ENCODE measurements around the gene ZC3H13.

Gene ZC3H13

DNA sequence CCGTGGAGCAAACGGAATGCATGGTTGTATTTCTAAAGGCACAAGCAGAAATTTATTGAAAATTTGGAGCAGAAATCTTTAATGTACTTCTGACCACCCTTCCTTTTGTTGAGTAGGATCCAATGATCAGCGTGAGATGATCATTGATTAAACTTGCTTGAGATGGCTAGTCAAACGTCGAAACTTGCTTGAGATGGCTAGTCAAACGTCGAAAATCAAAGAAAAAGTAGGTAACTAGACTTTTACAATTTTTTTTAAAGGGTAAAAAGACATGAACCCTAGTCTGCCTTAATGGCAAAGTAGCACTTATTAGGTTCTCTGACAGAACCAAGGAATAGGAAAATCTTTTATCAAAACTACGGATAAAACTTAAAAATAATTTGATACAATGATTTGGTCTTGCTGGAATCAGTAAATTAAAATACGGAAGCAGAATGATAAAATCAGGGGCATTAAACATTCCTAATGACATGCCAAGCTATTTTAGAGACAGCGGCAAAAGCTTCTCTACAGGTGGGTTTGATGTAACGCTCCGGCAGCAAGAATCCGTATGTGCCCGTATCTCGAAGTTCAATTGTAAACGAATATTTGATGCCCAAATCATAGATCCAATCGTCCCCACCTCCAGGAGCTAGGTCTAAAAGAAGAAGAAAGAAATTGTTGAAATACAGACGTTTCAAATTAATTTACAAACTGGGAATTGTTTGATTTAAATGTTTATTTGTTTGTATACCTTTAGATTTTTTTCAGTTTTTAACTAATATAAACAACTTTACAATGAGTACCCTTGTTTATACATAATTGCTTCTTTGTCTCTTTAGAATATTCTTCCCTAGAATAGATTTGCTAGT lies 841 bp upstream of the ZC3H13 start:
- Histone ChIP-seq H3K27me3 (replicated peaks; ENCODE audit: insufficient read depth, low read length) (no peaks in the 10 kb centered on the region), H3K36me3 (replicated peaks; ENCODE audit: insufficient read depth, low read length) (no peaks in the 10 kb centered on the region), H3K4me3 (ENCODE audit: low read length) (peak overlapping the region; percentile 85), H4K20me1 (ENCODE audit: insufficient read depth, low read length) (no peaks in the 10 kb centered on the region), H3K9ac (ENCODE audit: low read length) (peak overlapping the region; percentile 79; the same call in 1 of the 2 replicates), H3K79me2 (ENCODE audit: low read length) (peaks cover 38% of the 10 kb centered on the region), H3F3A (ENCODE audit: insufficient read depth, low read length) (peaks cover 8% of the 10 kb centered on the region; the same call in 1 of the 2 replicates), H2AFZ (ENCODE audit: low read length) (peak overlapping the region; percentile 88), H3K9me2 (replicated peaks; ENCODE audit: insufficient read depth, low read length) (no peaks in the 10 kb centered on the region), H3K27ac (ENCODE audit: low read length) (no peak overlapping the region), H3K4me2 (ENCODE audit: low read depth, low read length) (peak overlapping the region; percentile 74), H3K9me3 (replicated peaks; ENCODE audit: insufficient read depth, low read length) (no peaks in the 10 kb centered on the region), H3K4me1 (ENCODE audit: low read length) (peaks cover 10% of the 10 kb centered on the region; the same call in 1 of the 2 replicates)
- TF ChIP-seq, protein P1, sequence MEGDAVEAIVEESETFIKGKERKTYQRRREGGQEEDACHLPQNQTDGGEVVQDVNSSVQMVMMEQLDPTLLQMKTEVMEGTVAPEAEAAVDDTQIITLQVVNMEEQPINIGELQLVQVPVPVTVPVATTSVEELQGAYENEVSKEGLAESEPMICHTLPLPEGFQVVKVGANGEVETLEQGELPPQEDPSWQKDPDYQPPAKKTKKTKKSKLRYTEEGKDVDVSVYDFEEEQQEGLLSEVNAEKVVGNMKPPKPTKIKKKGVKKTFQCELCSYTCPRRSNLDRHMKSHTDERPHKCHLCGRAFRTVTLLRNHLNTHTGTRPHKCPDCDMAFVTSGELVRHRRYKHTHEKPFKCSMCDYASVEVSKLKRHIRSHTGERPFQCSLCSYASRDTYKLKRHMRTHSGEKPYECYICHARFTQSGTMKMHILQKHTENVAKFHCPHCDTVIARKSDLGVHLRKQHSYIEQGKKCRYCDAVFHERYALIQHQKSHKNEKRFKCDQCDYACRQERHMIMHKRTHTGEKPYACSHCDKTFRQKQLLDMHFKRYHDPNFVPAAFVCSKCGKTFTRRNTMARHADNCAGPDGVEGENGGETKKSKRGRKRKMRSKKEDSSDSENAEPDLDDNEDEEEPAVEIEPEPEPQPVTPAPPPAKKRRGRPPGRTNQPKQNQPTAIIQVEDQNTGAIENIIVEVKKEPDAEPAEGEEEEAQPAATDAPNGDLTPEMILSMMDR (IDR thresholded peaks at IDR 0.05; ENCODE audit: low read length), result no peak
- TF ChIP-seq EZH2phosphoT487 (IDR thresholded peaks at IDR 0.05; ENCODE audit: low read length) (no peak), EZH2 (optimal IDR thresholded peaks at IDR 0.05; ENCODE audit: low read depth, low read length) (no peak)
- DNase-seq, result peak; percentile 6

DNA sequence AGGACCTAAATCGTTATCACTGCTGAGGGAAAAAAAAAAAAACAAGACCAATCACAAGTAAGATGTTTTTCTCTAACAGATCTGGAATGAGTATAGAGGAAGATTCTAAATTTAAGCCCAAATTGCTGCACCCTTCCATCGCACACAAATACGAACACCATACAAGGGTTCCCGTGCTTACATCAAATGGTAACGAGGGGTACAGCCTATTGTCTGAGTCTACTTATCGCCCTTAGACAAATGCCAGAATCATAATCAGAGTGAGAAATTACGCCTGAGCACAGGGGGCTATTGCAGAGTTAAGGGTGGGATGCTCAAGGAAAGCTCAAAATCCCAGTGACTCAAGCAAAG lies 603 bp downstream of the ZC3H13 start:
- peaks cover 10% of the 10 kb centered on the region; the same call in 1 of the 2 replicates for H3K4me1 ChIP-seq (ENCODE audit: low read length)
- H3K27ac ChIP-seq (ENCODE audit: low read length), result peak overlapping the region; percentile 74; the same call in 1 of the 2 replicates
- H3K27me3 ChIP-seq (replicated peaks; ENCODE audit: insufficient read depth, low read length), result no peaks in the 10 kb centered on the region
- H3K9me2 ChIP-seq (replicated peaks; ENCODE audit: insufficient read depth, low read length), result no peaks in the 10 kb centered on the region
- TF ChIP-seq EZH2phosphoT487 (IDR thresholded peaks at IDR 0.05; ENCODE audit: low read length), result no peak
- TF ChIP-seq, protein P1 (IDR thresholded peaks at IDR 0.05; ENCODE audit: low read length), result no peak
- no peak for TF ChIP-seq EZH2 (optimal IDR thresholded peaks at IDR 0.05; ENCODE audit: low read depth, low read length)
- peak overlapping the region; percentile 85 for H3K4me3 ChIP-seq (ENCODE audit: low read length)
- peaks cover 8% of the 10 kb centered on the region; the same call in 1 of the 2 replicates for H3F3A ChIP-seq (ENCODE audit: insufficient read depth, low read length)
- H4K20me1 ChIP-seq (ENCODE audit: insufficient read depth, low read length), result no peaks in the 10 kb centered on the region
- no peaks in the 10 kb centered on the region for H3K9me3 ChIP-seq (replicated peaks; ENCODE audit: insufficient read depth, low read length)
- peak overlapping the region; percentile 79 for H3K9ac ChIP-seq (ENCODE audit: low read length)
- H2AFZ ChIP-seq (ENCODE audit: low read length), result peak overlapping the region; percentile 69
- no peaks in the 10 kb centered on the region for H3K36me3 ChIP-seq (replicated peaks; ENCODE audit: insufficient read depth, low read length)
- peak overlapping the region; percentile 68 for H3K4me2 ChIP-seq (ENCODE audit: low read depth, low read length)
- DNase-seq, result peak; percentile 6
- H3K79me2 ChIP-seq (ENCODE audit: low read length), result peaks cover 46% of the 10 kb centered on the region

- DNase-seq, result no peak
- Histone ChIP-seq H3K9ac (ENCODE audit: low read length) (no peak overlapping the region), H3K4me2 (ENCODE audit: low read depth, low read length) (peak overlapping the region; percentile 68; the same call in 1 of the 2 replicates), H3K79me2 (ENCODE audit: low read length) (peaks cover 52% of the 10 kb centered on the region), H2AFZ (ENCODE audit: low read length) (no peak overlapping the region), H3K27me3 (replicated peaks; ENCODE audit: insufficient read depth, low read length) (no peaks in the 10 kb centered on the region), H3F3A (ENCODE audit: insufficient read depth, low read length) (peaks cover 8% of the 10 kb centered on the region; the same call in 1 of the 2 replicates), H3K4me3 (ENCODE audit: low read length) (no peak overlapping the region), H4K20me1 (ENCODE audit: insufficient read depth, low read length) (no peaks in the 10 kb centered on the region), H3K36me3 (replicated peaks; ENCODE audit: insufficient read depth, low read length) (no peaks in the 10 kb centered on the region), H3K9me3 (replicated peaks; ENCODE audit: insufficient read depth, low read length) (no peaks in the 10 kb centered on the region), H3K27ac (ENCODE audit: low read length) (no peak overlapping the region), H3K9me2 (replicated peaks; ENCODE audit: insufficient read depth, low read length) (no peaks in the 10 kb centered on the region), H3K4me1 (ENCODE audit: low read length) (peaks cover 10% of the 10 kb centered on the region; the same call in 1 of the 2 replicates)
- TF ChIP-seq EZH2phosphoT487 (IDR thresholded peaks at IDR 0.05; ENCODE audit: low read length) (no peak), EZH2 (optimal IDR thresholded peaks at IDR 0.05; ENCODE audit: low read depth, low read length) (no peak)
- TF ChIP-seq, protein P1 (IDR thresholded peaks at IDR 0.05; ENCODE audit: low read length), result no peak
These were observed 1.8 kb downstream of the ZC3H13 start for GRCh38 chr13:46050771-46051170.
